HepG2 (cell line): ENCODE measurements around the gene GNAZ. TPM values are rescaled to one million over a fixed set of nuclear protein-coding genes. Genes with fewer than 3 reads are reported as not detected.

Source experiments
- ATAC-seq: fragments of 200-7000 bp; cut with Tn5 transposase; 3 replicates; pipeline ENCODE4 v1.9.1; 2020; ENCODE audit warnings: mild to moderate bottlenecking, moderate library complexity
- BruUV-seq: library from RNA; stranded (reverse); fragments of 400-500 nt; replicated peaks from 2 replicates; lab custom pipeline; 2021; lab: Mats Ljungman, UMichigan
- CTCF ChIA-PET: fragments of 300-600 bp; formaldehyde crosslinking; extraction: SDS; loops from one replicate; lab custom pipeline; 2021; ENCODE audit warnings: low total read pairs, inconsistent platforms, low intra/inter-chr PET ratio; lab: Yijun Ruan, JAX
- POLR2A ChIA-PET: fragments of 350-600 bp; sonication (Branson Sonifier 250); formaldehyde crosslinking; loops from one replicate; lab custom pipeline; 2020; ENCODE audit warnings: antibody characterized with exemption, inconsistent platforms; lab: Yijun Ruan, JAX
- DNase-seq: peaks from one replicate; pipeline ENCODE4 v3.0.0-alpha.2; 2015; ENCODE audit warnings: low spot score
- FAIRE-seq: peaks from 3 replicates; lab custom pipeline; 2011; peaks lifted over from hg19 to GRCh38; lab: Jason Lieb, UNC
- H2AFZ ChIP-seq: one replicate; pipeline ENCODE4 v1.6.1; 2011; ENCODE audit warnings: low read length, inconsistent platforms
- H3K27ac ChIP-seq: fragments of 300-600 bp; 3 replicates; pipeline ENCODE4 v1.8.0; 2011; ENCODE audit warnings: mixed run types, mild to moderate bottlenecking, mixed read lengths, low read length, inconsistent platforms; ENCODE audit not compliant: insufficient read depth; ENCODE audit errors: extremely low read length
- H3K27me3 ChIP-seq, 2 experiments: fragments of 200-600 bp in 1 of 2; 2 replicates in 1 of 2; 3 replicates in 1 of 2; pipeline versions ENCODE4 v1.6.0 to v1.8.0; 2011; ENCODE audit warnings: low read length in 2 of 2, mild to moderate bottlenecking in 2 of 2, moderate library complexity in 2 of 2, inconsistent platforms in 1 of 2; ENCODE audit not compliant: insufficient read depth in 2 of 2, control insufficient read depth in 1 of 2
- H3K36me3 ChIP-seq, 2 experiments: fragments of 200-600 bp in 1 of 2; replicated peaks in 1 of 2; 2 replicates in 1 of 2; 3 replicates in 1 of 2; pipeline versions ENCODE4 v1.5.1 to v1.8.0; 2011; ENCODE audit warnings: low read length in 2 of 2, inconsistent platforms in 1 of 2; ENCODE audit not compliant: insufficient read depth in 2 of 2, control insufficient read depth in 1 of 2
- H3K4me1 ChIP-seq: 2 replicates; pipeline ENCODE4 v1.5.1; 2012; ENCODE audit warnings: low read length, inconsistent platforms; ENCODE audit not compliant: insufficient read depth
- H3K4me2 ChIP-seq: 2 replicates; pipeline ENCODE4 v1.6.0; 2011; ENCODE audit warnings: low read depth, low read length, inconsistent platforms
- H3K4me3 ChIP-seq, 3 experiments: fragments of 200-600 bp in 1 of 3; sonication (generic), shearing (Covaris generic) in 1 of 3; replicated peaks in 1 of 3; 2 replicates each; pipeline ENCODE4 v1.5.1; 2011 to 2016; ENCODE audit warnings: low read length in 3 of 3, inconsistent platforms in 2 of 3, low read depth in 2 of 3, mild to moderate bottlenecking in 2 of 3, control low read depth in 1 of 3, mixed read lengths in 1 of 3; ENCODE audit not compliant: insufficient read depth in 1 of 3
- H3K79me2 ChIP-seq: one replicate; pipeline ENCODE4 v1.6.1; 2011; ENCODE audit warnings: low read length, inconsistent platforms; ENCODE audit not compliant: insufficient read depth
- H3K9ac ChIP-seq: 2 replicates; pipeline ENCODE4 v1.6.0; 2011; ENCODE audit warnings: mild to moderate bottlenecking, low read depth, low read length, inconsistent platforms; ENCODE audit not compliant: insufficient read depth
- H3K9me3 ChIP-seq: 2 replicates; pipeline ENCODE4 v1.5.1; 2012; ENCODE audit warnings: mild to moderate bottlenecking, low read length
- H4K20me1 ChIP-seq: 2 replicates; pipeline ENCODE4 v1.6.0; 2011; ENCODE audit warnings: inconsistent platforms, mild to moderate bottlenecking, low read length, moderate library complexity; ENCODE audit not compliant: insufficient read depth
- CREBL2 ChIP-seq: sonication (generic); formaldehyde crosslinking; IDR thresholded peaks from 2 replicates; pipeline ENCODE4 v1.8.1; 2023; ENCODE audit warnings: missing genetic modification reagents, mild to moderate bottlenecking, borderline replicate concordance
- E2F2 ChIP-seq: sonication (generic); formaldehyde crosslinking; IDR thresholded peaks from 2 replicates; pipeline ENCODE4 v1.4.0; 2020; ENCODE audit warnings: missing genetic modification reagents, borderline replicate concordance
- EZH2 ChIP-seq: conservative IDR thresholded peaks from 2 replicates; pipeline ENCODE4 v1.6.1; 2012; ENCODE audit warnings: mild to moderate bottlenecking, low read depth, low read length, moderate library complexity
- FLYWCH1 ChIP-seq: sonication (generic); formaldehyde crosslinking; IDR thresholded peaks from 2 replicates; pipeline ENCODE4 v1.8.1; 2023; ENCODE audit warnings: mild to moderate bottlenecking, missing genetic modification reagents
- FOXC1 ChIP-seq: sonication (generic); formaldehyde crosslinking; IDR thresholded peaks from 2 replicates; pipeline ENCODE4 v1.8.0; 2022; ENCODE audit warnings: mild to moderate bottlenecking, missing genetic modification reagents, borderline replicate concordance
- FOXO4 ChIP-seq: sonication (generic); formaldehyde crosslinking; conservative IDR thresholded peaks from 2 replicates; pipeline ENCODE4 v1.8.1; 2023; ENCODE audit warnings: missing genetic modification reagents
- GZF1 ChIP-seq: sonication (generic); formaldehyde crosslinking; IDR thresholded peaks from 2 replicates; pipeline ENCODE4 v1.5.1; 2020; ENCODE audit warnings: mild to moderate bottlenecking, missing genetic modification reagents
- HNRNPK ChIP-seq: fragments of 200-400 bp; formaldehyde crosslinking; IDR thresholded peaks from 2 replicates; pipeline ENCODE4 v1.6.1; 2018; ENCODE audit warnings: low read length, low read depth, moderate library complexity, mild to moderate bottlenecking; ENCODE audit not compliant: poor library complexity, severe bottlenecking
- KLF13 ChIP-seq: sonication (generic); formaldehyde crosslinking; IDR thresholded peaks from 2 replicates; pipeline ENCODE4 v1.4.0; 2020; ENCODE audit warnings: mild to moderate bottlenecking, missing genetic modification reagents
- MXD1 ChIP-seq: sonication (generic); formaldehyde crosslinking; IDR thresholded peaks from 2 replicates; pipeline ENCODE4 v1.4.0; 2020; ENCODE audit warnings: mild to moderate bottlenecking, missing genetic modification reagents
- PLRG1 ChIP-seq: fragments of 450-650 bp; conservative IDR thresholded peaks from 2 replicates; pipeline ENCODE4 v1.6.1; 2016
- RELA ChIP-seq: sonication (generic); formaldehyde crosslinking; IDR thresholded peaks from 2 replicates; pipeline ENCODE4 v1.4.0; 2020; ENCODE audit warnings: missing genetic modification reagents
- ZBTB1 ChIP-seq: sonication (generic); formaldehyde crosslinking; IDR thresholded peaks from 2 replicates; pipeline ENCODE4 v1.4.0; 2020; ENCODE audit warnings: missing genetic modification reagents, borderline replicate concordance
- ZFP82 ChIP-seq: sonication (generic); formaldehyde crosslinking; IDR thresholded peaks from 2 replicates; pipeline ENCODE4 v1.5.1; 2020; ENCODE audit warnings: mild to moderate bottlenecking, missing genetic modification reagents, borderline replicate concordance
- ZNF253 ChIP-seq: sonication (generic); formaldehyde crosslinking; IDR thresholded peaks from 2 replicates; pipeline ENCODE4 v1.8.0; 2022; ENCODE audit warnings: mild to moderate bottlenecking, missing genetic modification reagents, borderline replicate concordance
- ZNF619 ChIP-seq: sonication (generic); formaldehyde crosslinking; IDR thresholded peaks from 2 replicates; pipeline ENCODE4 v1.4.0; 2020; ENCODE audit warnings: mild to moderate bottlenecking, missing genetic modification reagents
- ZNF850 ChIP-seq: sonication (generic); formaldehyde crosslinking; conservative IDR thresholded peaks from 2 replicates; pipeline ENCODE4 v1.9.0; 2021; ENCODE audit warnings: mild to moderate bottlenecking, missing genetic modification reagents
- WGBS: methylation state at CpG from one replicate; pipeline ENCODE4 v1.1.6; 2017; ENCODE audit warnings: low lambda C conversion rate; 5-methylcytosine and 5-hydroxymethylcytosine counted together
- in situ Hi-C: cut with HindIII; loops from 2 replicates; pipeline ENCODE4 v1.10.0; 2017; ENCODE audit warnings: low pct_unique_long_range_greater_than_20kb; ENCODE audit not compliant: extremely low pct_ligation_motif_present
- intact Hi-C: fragments of 100-400 bp; cut with micrococcal nuclease; formaldehyde crosslinking; loops from one replicate; pipeline ENCODE4 v1.10.0; 2022; ENCODE audit not compliant: unreplicated experiment
- polyA plus RNA-seq, 8 experiments: library from polyadenylated mRNA; depleted of rRNA in 3 of 8; stranded (reverse) in 7 of 8; unstranded in 1 of 8; fragments of >200 nt; fragmentation: Illumina TruSeq in 4 of 8; extraction: Trizol in 4 of 8; gene quantifications; 2 replicates each; pipeline versions ENCODE4 v1.2.1 to v1.2.3, GENCODE V29; 2011 to 2016; ENCODE audit warnings: low read depth in 4 of 8, missing spikeins in 1 of 8, mixed read lengths in 1 of 8; ENCODE audit not compliant: insufficient read depth in 1 of 8
- total RNA-seq, 5 experiments: library from RNA; depleted of rRNA; stranded (reverse); fragments of >200 nt; fragmentation: Illumina TruSeq; extraction: Trizol; gene quantifications; 2 replicates each; pipeline ENCODE4 v1.2.3, GENCODE V29; 2016; ENCODE audit warnings: low read depth in 1 of 5

The GNAZ gene
- total and polyA plus RNA-seq, 2 of the 13 experiments (the other 11 are each of a cell fraction or from before 2014, with no cell fraction given) = 11.4 to 22.3 TPM

GRCh38 chr22:23113067-23113846 is 42.9 kb downstream of the GNAZ start:
- no peaks in the 10 kb centered on the region for H3K9me3 ChIP-seq
- in situ Hi-C loops (no loop called here), intact Hi-C loops (no loop called here)
- H3K4me3 ChIP-seq = no peak overlapping the region
- POLR2A ChIA-PET = interaction anchor here (1.3 kb wide), 1 partner anchor 37 kb away, joined by 5 read pairs; no protein-coding TSS in a partner anchor
- peaks cover 2 to 11% of the 10 kb centered on the region in 2 experiments; a peak in 3 of 5 replicates for H3K36me3 ChIP-seq
- DNase-seq (no peak), ATAC-seq (no peak), FAIRE-seq (no peak)
- H4K20me1 ChIP-seq = no peaks in the 10 kb centered on the region
- WGBS = 100% methylated on average over 10 of the region's 14 CpGs
- H3K4me2 ChIP-seq = no peak overlapping the region
- no peak overlapping the region for H3K27ac ChIP-seq
- H3K79me2 ChIP-seq = no peaks in the 10 kb centered on the region
- CTCF ChIA-PET = no interaction called here
- H3K4me1 ChIP-seq = no peaks in the 10 kb centered on the region
- no peaks in the 10 kb centered on the region for H3K27me3 ChIP-seq
- H3K9ac ChIP-seq = no peak overlapping the region
- H2AFZ ChIP-seq = no peak overlapping the region
- no TSS peak for BruUV-seq
- TF ChIP-seq KLF13 (CRISPR knock-in tag) (no peak), ZFP82 (CRISPR knock-in tag) (no peak), FOXO4 (CRISPR knock-in tag) (no peak), PLRG1 (no peak), E2F2 (CRISPR knock-in tag) (no peak), HNRNPK (no peak), EZH2 (no peak), ZNF619 (CRISPR knock-in tag) (no peak), ZNF850 (CRISPR knock-in tag) (no peak), ZBTB1 (CRISPR knock-in tag) (no peak), FLYWCH1 (CRISPR knock-in tag) (no peak), ZNF253 (CRISPR knock-in tag) (no peak), MXD1 (no peak), FOXC1 (CRISPR knock-in tag) (no peak), RELA (CRISPR knock-in tag) (no peak), GZF1 (CRISPR knock-in tag) (no peak), CREBL2 (no peak)
